Ishikawa (cell line): ENCODE measurements around the gene MIB2.

ENCODE experiments used
- CEBPB ChIP-seq: IDR thresholded peaks from 2 replicates; pipeline ENCODE4 v1.6.1; 2012
- CREB1 ChIP-seq: IDR thresholded peaks from 2 replicates; pipeline ENCODE4 v1.6.1; 2012; ENCODE audit warnings: low read depth
- EGR1 ChIP-seq: IDR thresholded peaks from 2 replicates; pipeline ENCODE4 v1.6.1; 2012
- EP300 ChIP-seq: IDR thresholded peaks from 2 replicates; pipeline ENCODE4 v1.6.1; 2012; ENCODE audit warnings: borderline replicate concordance
- FOXM1 ChIP-seq: IDR thresholded peaks from 2 replicates; pipeline ENCODE4 v1.6.1; 2012; ENCODE audit warnings: low read depth, borderline replicate concordance
- MAX ChIP-seq: IDR thresholded peaks from 2 replicates; pipeline ENCODE4 v1.6.1; 2012
- NFIC ChIP-seq: IDR thresholded peaks from 2 replicates; pipeline ENCODE4 v1.6.1; 2012
- RAD21 ChIP-seq: IDR thresholded peaks from 2 replicates; pipeline ENCODE4 v1.6.1; 2012; ENCODE audit warnings: low read depth
- REST ChIP-seq: IDR thresholded peaks from 2 replicates; pipeline ENCODE4 v1.6.1; 2012; ENCODE audit warnings: low read depth, mild to moderate bottlenecking
- TAF1 ChIP-seq: IDR thresholded peaks from 2 replicates; pipeline ENCODE4 v1.6.1; 2012; ENCODE audit warnings: low read depth, mild to moderate bottlenecking
- TCF12 ChIP-seq: IDR thresholded peaks from 2 replicates; pipeline ENCODE4 v1.6.1; 2012; ENCODE audit warnings: low read depth
- TEAD4 ChIP-seq: IDR thresholded peaks from 2 replicates; pipeline ENCODE4 v1.6.1; 2012
- USF1 ChIP-seq: IDR thresholded peaks from 2 replicates; pipeline ENCODE4 v1.6.1; 2012
- YY1 ChIP-seq: IDR thresholded peaks from 2 replicates; pipeline ENCODE4 v1.6.1; 2012; ENCODE audit warnings: low read depth
- ZBTB7A ChIP-seq: IDR thresholded peaks from 2 replicates; pipeline ENCODE4 v1.6.1; 2012; ENCODE audit warnings: low read depth

The MIB2 gene

GRCh38 chr1:1582585-1583346 is 32.5 kb upstream of the MIB2 start:
- TF ChIP-seq MAX (no peak), TCF12 (no peak), RAD21 (no peak), USF1 (no peak), ZBTB7A (no peak), EP300 (no peak), TAF1 (no peak), NFIC (no peak), CREB1 (no peak), REST (no peak), CEBPB (no peak), EGR1 (no peak), TEAD4 (no peak)

GRCh38 chr1:1583347-1584010 is 31.8 kb upstream of the MIB2 start:
- TF ChIP-seq TAF1 (no peak), FOXM1 (no peak), ZBTB7A (no peak), REST (no peak), CEBPB (no peak), EP300 (no peak), USF1 (no peak), CREB1 (no peak), TCF12 (no peak), TEAD4 (no peak)

- TF ChIP-seq RAD21 (no peak), USF1 (no peak), CREB1 (no peak), YY1 (no peak), REST (no peak), ZBTB7A (no peak), TAF1 (no peak), TCF12 (no peak), FOXM1 (no peak), EGR1 (no peak), CEBPB (no peak), EP300 (no peak), MAX (no peak)
Observed at GRCh38 chr1:1591452-1591851, 23.8 kb upstream of the MIB2 start.
